Thyroid gland (tissue), 4 donors: ENCODE measurements around the gene CACUL1.

ENCODE experiments used
- POLR2A ChIP-seq, 2 donors: fragments of 450-650 bp; IDR thresholded peaks; one replicate each; pipeline ENCODE4 v1.6.1; 2017; ENCODE audit warnings: antibody characterized with exemption in 2 of 2, mild to moderate bottlenecking in 2 of 2, moderate library complexity in 1 of 2
- TF ChIP-seq, protein P1 (sequence below), 6 experiments: fragments of 200-600 bp in 3 of 6; fragments of 450-650 bp in 3 of 6; sonication (generic) in 3 of 6; IDR thresholded peaks; one replicate each; pipeline ENCODE4 v1.5.1; 2016 to 2019; ENCODE audit warnings: antibody characterized with exemption in 6 of 6, mild to moderate bottlenecking in 2 of 6, inconsistent platforms in 1 of 6, moderate library complexity in 1 of 6

DNA sequence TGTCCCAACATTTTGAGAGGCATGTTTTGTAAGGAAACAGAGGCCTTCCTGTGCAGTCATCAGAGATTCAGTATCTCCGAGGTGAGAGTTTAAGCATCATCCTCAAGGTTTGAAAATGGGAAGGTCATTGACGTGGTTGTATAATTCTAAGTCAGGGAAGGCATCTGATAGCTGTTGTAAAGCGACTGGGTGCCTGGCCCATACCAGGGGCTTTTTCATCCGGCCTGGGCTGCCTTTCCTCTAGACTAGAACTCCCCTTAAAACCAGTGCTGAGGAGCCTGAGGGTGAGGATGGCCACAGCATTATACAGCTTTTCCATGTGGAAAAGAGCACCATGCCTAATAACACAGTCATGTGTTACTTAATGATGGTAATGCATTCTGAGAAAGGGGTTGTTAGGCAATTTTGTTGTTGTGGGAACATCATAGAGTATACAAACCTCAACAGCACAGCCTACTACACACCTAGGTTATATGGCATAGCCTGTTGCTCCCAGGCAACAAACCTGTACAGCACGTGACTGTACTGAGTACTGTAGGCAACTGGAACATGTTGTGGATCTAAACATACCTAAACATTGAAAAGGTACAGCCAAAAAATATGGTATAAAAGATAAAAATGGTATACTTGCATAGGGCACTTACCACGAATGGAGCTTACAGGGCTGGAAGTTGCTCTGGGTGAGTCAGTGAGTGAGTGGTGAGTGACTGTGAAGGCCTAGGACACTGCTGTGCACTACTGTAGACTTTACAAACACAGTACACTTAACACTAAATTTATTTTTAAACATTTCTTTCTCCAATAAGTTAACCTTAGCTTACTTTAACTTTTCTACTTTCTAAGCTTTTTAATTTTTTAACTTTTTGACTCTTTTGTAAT, 13.5 kb upstream of the CACUL1 start:
- TF ChIP-seq POLR2A (IDR thresholded peaks at IDR 0.05) = no peak
- TF ChIP-seq, protein P1, sequence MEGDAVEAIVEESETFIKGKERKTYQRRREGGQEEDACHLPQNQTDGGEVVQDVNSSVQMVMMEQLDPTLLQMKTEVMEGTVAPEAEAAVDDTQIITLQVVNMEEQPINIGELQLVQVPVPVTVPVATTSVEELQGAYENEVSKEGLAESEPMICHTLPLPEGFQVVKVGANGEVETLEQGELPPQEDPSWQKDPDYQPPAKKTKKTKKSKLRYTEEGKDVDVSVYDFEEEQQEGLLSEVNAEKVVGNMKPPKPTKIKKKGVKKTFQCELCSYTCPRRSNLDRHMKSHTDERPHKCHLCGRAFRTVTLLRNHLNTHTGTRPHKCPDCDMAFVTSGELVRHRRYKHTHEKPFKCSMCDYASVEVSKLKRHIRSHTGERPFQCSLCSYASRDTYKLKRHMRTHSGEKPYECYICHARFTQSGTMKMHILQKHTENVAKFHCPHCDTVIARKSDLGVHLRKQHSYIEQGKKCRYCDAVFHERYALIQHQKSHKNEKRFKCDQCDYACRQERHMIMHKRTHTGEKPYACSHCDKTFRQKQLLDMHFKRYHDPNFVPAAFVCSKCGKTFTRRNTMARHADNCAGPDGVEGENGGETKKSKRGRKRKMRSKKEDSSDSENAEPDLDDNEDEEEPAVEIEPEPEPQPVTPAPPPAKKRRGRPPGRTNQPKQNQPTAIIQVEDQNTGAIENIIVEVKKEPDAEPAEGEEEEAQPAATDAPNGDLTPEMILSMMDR (IDR thresholded peaks at IDR 0.05) = no peak
